ENCODE results near the gene MAP3K2. TPM values are rescaled to one million over a fixed set of nuclear protein-coding genes. Genes with fewer than 3 reads are reported as not detected.

The MAP3K2 gene
- total and polyA plus RNA-seq, 2 donors (not counting 3 experiments of a cell fraction or from before 2014, with no cell fraction given): 3.4 to 25.7 TPM

- POLR2A ChIA-PET: no interaction called here
- DNase-seq (ENCODE audit: low read depth, low spot score) (no peak), FAIRE-seq (peak; percentile 38)
- dilution Hi-C loops (cut with MboI; ENCODE audit: extremely low pct_ligation_motif_present, low sequenced_read_pairs) (no loop called here), intact Hi-C loops (cut with micrococcal nuclease) (no loop called here)
- H3K27ac ChIP-seq (ENCODE audit: insufficient read depth, low read depth, low read length): no peak overlapping the region
- CTCF ChIA-PET: interaction anchor here (1.1 to 1.5 kb wide), 4 partner anchors 9 to 14 kb away, joined by 4 read pairs; no protein-coding TSS in a partner anchor
- no peak overlapping the region for H2AFZ ChIP-seq (ENCODE audit: low read depth, low read length)
- H3K4me1 ChIP-seq (ENCODE audit: control insufficient read depth, extremely low read depth, insufficient read depth, low read length): peaks cover 24% of the 10 kb centered on the region
- no peak overlapping the region for H3K4me2 ChIP-seq (ENCODE audit: insufficient read depth, low read length)
- no peak overlapping the region for H3K4me3 ChIP-seq (replicated peaks in 1 of 3; ENCODE audit: insufficient read depth in 1 of 3, low read depth in 1 of 3, low read length in 3 of 3)
- H3K9ac ChIP-seq (replicated peaks; ENCODE audit: extremely low read depth, insufficient read depth, low read length): no peak overlapping the region
- H4K20me1 ChIP-seq (replicated peaks; ENCODE audit: control insufficient read depth, extremely low read depth, insufficient read depth, low read length): no peaks in the 10 kb centered on the region
- H3K9me1 ChIP-seq (replicated peaks; ENCODE audit: control insufficient read depth, extremely low read depth, insufficient read depth, low read length): no peaks in the 10 kb centered on the region
- H3K27me3 ChIP-seq (ENCODE audit: control insufficient read depth in 2 of 2, insufficient read depth in 2 of 2, low read length in 2 of 2): no peaks in the 10 kb centered on the region
- H3K36me3 ChIP-seq (ENCODE audit: control insufficient read depth in 2 of 2, extremely low read depth in 1 of 2, insufficient read depth in 2 of 2, low read length in 2 of 2): no peaks in the 10 kb centered on the region
- no TSS peak for BruUV-seq (replicated peaks)
- no peaks in the 10 kb centered on the region for H3K9me3 ChIP-seq (replicated peaks; ENCODE audit: control insufficient read depth, insufficient read depth, low read length)
- no peaks in the 10 kb centered on the region for H3K79me2 ChIP-seq (ENCODE audit: control insufficient read depth, insufficient read depth, low read length)
- TF ChIP-seq CTCF (IDR thresholded peaks at IDR 0.05; ENCODE audit: extremely low read depth in 1 of 2, insufficient read depth in 1 of 2, low read depth in 1 of 2, low read length in 2 of 2) (no peak), FOS (IDR thresholded peaks at IDR 0.05; ENCODE audit: borderline replicate concordance, insufficient read depth, low read length) (peak; percentile 1), EZH2 (IDR thresholded peaks at IDR 0.05; ENCODE audit: borderline replicate concordance, low read depth, low read length, severe bottlenecking) (no peak)
These were observed 14.3 kb upstream of the MAP3K2 start for GRCh38 chr2:127401757-127402695.
